ENCODE data around the gene HSD17B3. TPM values are rescaled to one million over a fixed set of nuclear protein-coding genes. Genes with fewer than 3 reads are reported as not detected.
"Not testable (repeated sequence)": the region's sequence is repeated elsewhere in the genome, so short reads cannot be mapped to it uniquely, and the experiment has no call there.

HSD17B3 gene
- total RNA-seq, 4 donors from 2014 or later: 1.2 to 1.7 (median 1.5) TPM; not detected in 1

GRCh38 chr9:96320749-96321280 lies 18.8 kb upstream of the HSD17B3 start:
- Histone ChIP-seq H3K9me3 (no peaks in the 10 kb centered on the region), H3K27ac (no peak overlapping the region), H3K4me1 (no peaks in the 10 kb centered on the region), H3K27me3 (no peaks in the 10 kb centered on the region), H3K36me3 (peaks cover 17% of the 10 kb centered on the region), H3K4me3 (no peak overlapping the region)
- TF ChIP-seq CTCF (IDR thresholded peaks at IDR 0.05) (no peak), POLR2A (IDR thresholded peaks at IDR 0.05) (no peak), POLR2AphosphoS5 (IDR thresholded peaks at IDR 0.05) (no peak), EP300 (IDR thresholded peaks at IDR 0.05) (no peak)
- no peak for DNase-seq (ENCODE audit: low spot score in 2 of 2)
- WGBS: 77% methylated on average over 8 of the region's 8 CpGs

GRCh38 chr9:96318921-96319565 lies 17.1 kb upstream of the HSD17B3 start:
- WGBS: 72% methylated on average over 6 of the region's 6 CpGs
- Histone ChIP-seq H3K27me3 (no peaks in the 10 kb centered on the region), H3K36me3 (peaks cover 18% of the 10 kb centered on the region), H3K9me3 (no peaks in the 10 kb centered on the region), H3K27ac (no peak overlapping the region), H3K4me1 (no peaks in the 10 kb centered on the region), H3K4me3 (no peak overlapping the region)
- TF ChIP-seq POLR2A (IDR thresholded peaks at IDR 0.05) (no peak), CTCF (IDR thresholded peaks at IDR 0.05) (no peak), EP300 (IDR thresholded peaks at IDR 0.05) (no peak), POLR2AphosphoS5 (IDR thresholded peaks at IDR 0.05) (no peak)
- no peak for DNase-seq (ENCODE audit: low spot score in 2 of 2)

GRCh38 chr9:96317335-96317980 lies 15.5 kb upstream of the HSD17B3 start:
- WGBS: 43% methylated on average over 9 of the region's 9 CpGs
- no peak overlapping the region for H3K27ac ChIP-seq
- H3K4me1 ChIP-seq: no peaks in the 10 kb centered on the region
- H3K4me3 ChIP-seq: no peak overlapping the region
- no peaks in the 10 kb centered on the region for H3K27me3 ChIP-seq
- DNase-seq (ENCODE audit: low spot score in 2 of 2): no peak
- H3K9me3 ChIP-seq: no peaks in the 10 kb centered on the region
- TF ChIP-seq POLR2AphosphoS5 (IDR thresholded peaks at IDR 0.05) (no peak), CTCF (IDR thresholded peaks at IDR 0.05) (peak; percentile 76 to 77)
- H3K36me3 ChIP-seq: peaks cover 23% of the 10 kb centered on the region

- Histone ChIP-seq H3K36me3 (peaks cover 6% of the 10 kb centered on the region), H3K4me1 (no peaks in the 10 kb centered on the region), H3K4me3 (no peak overlapping the region), H3K27ac (no peak overlapping the region), H3K9me3 (no peaks in the 10 kb centered on the region), H3K27me3 (no peaks in the 10 kb centered on the region)
- TF ChIP-seq CTCF (IDR thresholded peaks at IDR 0.05): no peak
- no peak for TF ChIP-seq POLR2A (IDR thresholded peaks at IDR 0.05)
- DNase-seq (ENCODE audit: low spot score in 2 of 2): no peak
- 93% methylated on average over 7 of the region's 7 CpGs for WGBS
Observed at GRCh38 chr9:96309850-96310249, 7.9 kb upstream of the HSD17B3 start.

- not testable (repeated sequence) for H3K4me1 ChIP-seq; H3K36me3 ChIP-seq; H3K9me3 ChIP-seq; DNase-seq (ENCODE audit: low spot score in 2 of 2); H3K27me3 ChIP-seq; H3K4me3 ChIP-seq; H3K27ac ChIP-seq
- 96% methylated on average over 6 of the region's 6 CpGs for WGBS
Observed at GRCh38 chr9:96306958-96307357, 5.0 kb upstream of the HSD17B3 start.

Data from suprapubic skin (tissue), 4 donors.